GM18505 (cell line): Measurements from ENCODE around the gene HABP4.

Experiments used
- ATAC-seq: cut with Tn5 transposase; IDR thresholded peaks from one replicate; pipeline ENCODE4 v1.9.1; 2021; ENCODE audit not compliant: unreplicated experiment
- POLR2A ChIP-seq: IDR thresholded peaks from 4 replicates; pipeline ENCODE4 v1.6.1; 2011; ENCODE audit warnings: borderline replicate concordance; ENCODE audit not compliant: insufficient read depth, insufficient read length; ENCODE audit errors: extremely low read depth

Gene HABP4, protein sequence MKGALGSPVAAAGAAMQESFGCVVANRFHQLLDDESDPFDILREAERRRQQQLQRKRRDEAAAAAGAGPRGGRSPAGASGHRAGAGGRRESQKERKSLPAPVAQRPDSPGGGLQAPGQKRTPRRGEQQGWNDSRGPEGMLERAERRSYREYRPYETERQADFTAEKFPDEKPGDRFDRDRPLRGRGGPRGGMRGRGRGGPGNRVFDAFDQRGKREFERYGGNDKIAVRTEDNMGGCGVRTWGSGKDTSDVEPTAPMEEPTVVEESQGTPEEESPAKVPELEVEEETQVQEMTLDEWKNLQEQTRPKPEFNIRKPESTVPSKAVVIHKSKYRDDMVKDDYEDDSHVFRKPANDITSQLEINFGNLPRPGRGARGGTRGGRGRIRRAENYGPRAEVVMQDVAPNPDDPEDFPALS

GRCh38 chr9:96449845-96450612, at the start of gene HABP4:
Gene HABP4, plus strand, starts transcription at chr9:96450169. Its CDS starts 111 bp downstream, at chr9:96450280.
- TF ChIP-seq POLR2A: peak; percentile 68
- peak; percentile 94 for ATAC-seq

GRCh38 chr9:96408409-96409280, 41.3 kb upstream of the HABP4 start:
- ATAC-seq: no peak
- TF ChIP-seq POLR2A: no peak

DNA sequence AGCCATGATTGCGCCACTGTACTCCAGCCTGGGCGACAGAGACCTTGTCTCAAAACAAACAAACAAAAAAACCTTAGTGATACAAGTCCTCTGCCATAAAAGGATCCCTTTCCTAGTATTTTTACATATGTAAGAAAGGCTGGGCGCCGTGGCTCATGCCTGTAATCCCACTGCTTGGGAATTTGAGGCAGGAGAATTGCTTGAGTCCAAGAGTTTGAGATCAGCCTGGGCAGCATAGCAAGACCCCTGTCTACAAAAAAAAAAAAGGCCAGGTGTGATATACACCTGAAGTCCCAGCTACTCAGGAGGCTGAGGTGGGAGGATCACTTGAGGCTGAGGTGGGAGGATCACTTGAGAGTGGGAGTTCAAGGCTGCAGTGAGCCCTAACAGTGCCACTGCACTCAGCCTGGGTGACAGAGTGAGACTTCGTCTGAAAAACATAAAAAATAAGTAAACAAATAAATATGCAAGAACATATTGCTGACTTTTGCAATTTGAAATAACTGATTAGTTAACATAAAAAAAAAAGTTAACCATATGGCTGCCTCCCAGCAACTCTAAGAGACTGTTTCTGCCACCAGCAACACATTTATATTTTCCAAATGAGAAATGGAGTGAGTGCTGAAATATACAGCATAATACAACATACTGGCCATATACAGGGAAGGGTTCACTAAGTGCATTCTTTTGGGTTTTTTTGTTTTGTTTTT, 38.7 kb upstream of the HABP4 start:
- no peak for ATAC-seq
- TF ChIP-seq POLR2A: no peak

DNA sequence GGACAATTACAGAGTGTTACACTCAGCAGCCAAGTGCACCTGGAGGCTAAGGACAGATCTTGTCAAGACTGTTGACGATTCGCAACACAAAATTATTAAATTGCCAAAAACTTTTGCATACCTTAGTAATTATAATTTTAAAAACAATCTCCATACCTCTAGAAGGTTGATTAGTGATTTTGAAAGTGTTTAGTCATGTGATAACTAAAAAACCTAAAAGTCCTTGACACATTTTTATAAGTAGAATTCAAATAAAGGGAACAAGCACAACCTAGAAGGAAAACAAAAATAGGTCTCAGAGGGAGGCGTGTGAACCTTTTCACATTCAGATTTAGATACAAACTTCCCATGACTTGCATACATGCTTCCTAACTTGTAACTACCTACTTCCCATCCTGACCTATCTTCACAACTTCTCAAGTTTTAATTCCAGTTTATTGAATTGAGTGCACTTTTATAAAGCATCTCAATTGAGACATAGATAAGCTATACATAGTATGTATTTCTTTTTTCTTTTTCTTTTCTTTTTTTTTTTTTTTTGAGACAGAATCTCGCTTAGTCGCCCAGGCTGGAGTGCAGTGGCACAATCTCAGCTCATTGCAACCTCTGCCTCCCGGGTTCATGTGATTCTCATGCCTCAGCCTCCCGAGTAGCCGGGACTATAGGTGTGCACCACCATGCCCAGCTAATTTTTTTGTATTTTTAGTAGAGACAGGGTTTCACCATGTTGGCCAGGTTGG, 37.6 kb upstream of the HABP4 start:
- no peak for TF ChIP-seq POLR2A
- ATAC-seq: no peak

DNA sequence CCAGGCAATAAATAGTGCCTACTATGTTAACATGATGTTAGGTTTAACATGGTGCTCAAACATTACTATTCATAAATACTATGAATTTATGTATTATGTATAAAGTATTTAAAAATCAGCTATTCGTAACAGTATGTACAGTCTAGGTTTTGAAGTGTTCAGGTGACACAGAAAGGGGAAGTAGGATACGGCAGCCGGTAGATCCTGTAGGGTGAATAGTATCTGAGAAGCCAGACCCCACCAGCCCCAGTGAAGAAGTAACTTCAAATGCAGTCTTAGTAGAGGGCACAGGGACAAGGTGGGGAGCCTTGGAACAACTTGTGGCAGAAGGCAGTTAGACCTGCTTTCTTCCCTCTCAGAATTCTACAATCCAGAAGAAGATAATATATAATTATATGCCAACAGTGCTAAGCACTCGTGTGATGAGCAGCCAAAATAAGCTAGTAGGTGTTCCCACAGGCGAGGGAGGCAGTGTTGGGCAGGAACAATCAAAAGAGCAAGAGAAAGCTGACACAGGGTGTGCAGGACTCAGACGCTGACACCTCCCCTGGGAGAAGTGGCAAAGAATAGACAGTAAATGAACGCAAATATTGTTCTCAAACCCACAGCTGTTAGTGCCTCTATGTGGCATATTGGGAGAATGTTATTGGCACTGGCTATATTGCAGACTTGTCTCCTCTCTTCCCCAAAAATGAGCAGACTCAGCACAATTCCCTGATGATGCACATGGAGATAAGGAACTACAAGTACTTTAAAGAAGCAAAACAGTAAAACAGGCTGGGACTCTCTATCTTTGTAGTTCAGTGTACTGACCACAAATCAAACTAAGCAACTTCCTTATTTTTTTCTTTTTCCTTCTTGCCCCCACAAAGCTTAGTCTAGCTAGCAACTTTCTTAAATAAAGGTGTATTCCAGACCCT, 36.4 kb upstream of the HABP4 start:
- no peak for ATAC-seq
- no peak for TF ChIP-seq POLR2A

- peak; percentile 70 for TF ChIP-seq POLR2A
- ATAC-seq: peak; percentile 26
Observed at GRCh38 chr9:96417051-96417586, 32.9 kb upstream of the HABP4 start.

DNA sequence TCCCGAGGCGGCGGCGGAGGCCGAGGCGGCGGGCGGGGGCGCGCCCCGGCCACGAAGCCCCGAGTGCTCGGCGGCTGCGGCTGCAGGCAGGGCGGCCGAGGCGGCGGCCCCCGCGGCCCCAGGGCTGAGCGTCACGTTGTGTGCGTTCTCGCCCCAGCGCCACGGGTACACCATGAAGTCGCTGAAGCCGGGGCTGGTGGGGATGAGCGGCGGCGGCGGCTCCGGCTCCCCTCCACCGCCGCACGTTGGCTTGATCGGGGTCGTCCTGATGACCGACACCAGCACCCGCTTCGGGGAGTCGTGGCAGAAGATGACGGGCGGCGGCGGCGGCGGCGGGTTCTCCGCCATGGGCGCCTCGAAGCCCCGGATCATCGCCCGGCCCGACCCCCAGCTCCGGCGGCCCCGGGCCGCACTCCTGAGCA, 32.3 kb upstream of the HABP4 start:
- peak; percentile 1 for ATAC-seq
- TF ChIP-seq POLR2A: no peak

DNA sequence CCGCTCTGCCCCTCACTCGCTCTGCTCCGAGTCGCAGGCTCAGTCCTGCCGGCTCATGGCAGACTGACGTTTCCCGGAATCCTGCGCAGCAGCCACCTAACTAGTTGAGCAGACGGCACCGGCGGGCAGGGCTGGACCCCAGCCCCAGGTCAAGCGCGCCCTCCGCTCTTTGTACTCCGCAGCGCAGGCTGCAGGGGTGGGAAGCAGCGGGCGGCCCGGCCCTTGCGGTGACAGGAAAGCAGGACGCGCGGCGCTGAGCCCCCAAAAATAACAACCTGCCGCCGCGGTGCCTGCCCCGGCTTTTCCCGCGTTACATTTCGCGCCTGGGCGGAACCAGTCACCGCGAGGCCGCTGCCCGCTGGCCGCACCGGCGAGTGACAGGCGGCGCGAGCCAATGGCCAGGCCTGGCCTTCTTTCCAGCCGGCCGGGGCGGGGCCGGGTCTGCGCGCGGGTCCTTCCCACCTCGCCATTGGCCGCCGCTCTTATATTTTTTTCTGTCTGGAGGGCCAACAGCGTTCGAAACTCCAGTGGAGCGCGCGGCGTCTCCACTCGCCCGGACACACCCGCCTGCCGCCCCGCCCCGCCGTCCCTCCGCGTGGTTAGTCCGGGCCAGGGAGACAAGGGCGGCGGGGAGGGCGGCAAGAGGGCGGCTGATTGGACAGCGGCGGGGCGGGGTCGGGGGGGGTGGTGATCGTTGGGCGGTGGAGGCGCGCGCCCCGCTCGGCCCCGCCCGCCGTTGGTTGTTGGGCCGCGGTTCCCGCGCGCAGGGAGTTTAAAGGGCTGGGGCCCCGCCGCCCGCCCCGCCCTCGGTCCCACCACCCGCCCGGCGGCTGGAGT, 31.7 kb upstream of the HABP4 start, which contains the start of gene ZNF367:
ZNF367 (minus strand) TSS at position 288 of the 837 bp plus-strand sequence. CDS start 338 bp downstream, outside the sequence.
- TF ChIP-seq POLR2A: peak; percentile 65
- peak; percentile 58 for ATAC-seq

GRCh38 chr9:96418920-96419690, 30.9 kb upstream of the HABP4 start:
- peak; percentile 35 for ATAC-seq
- peak; percentile 67 for TF ChIP-seq POLR2A
